ENCODE measurements around the gene FADS2.

Gene FADS2

DNA sequence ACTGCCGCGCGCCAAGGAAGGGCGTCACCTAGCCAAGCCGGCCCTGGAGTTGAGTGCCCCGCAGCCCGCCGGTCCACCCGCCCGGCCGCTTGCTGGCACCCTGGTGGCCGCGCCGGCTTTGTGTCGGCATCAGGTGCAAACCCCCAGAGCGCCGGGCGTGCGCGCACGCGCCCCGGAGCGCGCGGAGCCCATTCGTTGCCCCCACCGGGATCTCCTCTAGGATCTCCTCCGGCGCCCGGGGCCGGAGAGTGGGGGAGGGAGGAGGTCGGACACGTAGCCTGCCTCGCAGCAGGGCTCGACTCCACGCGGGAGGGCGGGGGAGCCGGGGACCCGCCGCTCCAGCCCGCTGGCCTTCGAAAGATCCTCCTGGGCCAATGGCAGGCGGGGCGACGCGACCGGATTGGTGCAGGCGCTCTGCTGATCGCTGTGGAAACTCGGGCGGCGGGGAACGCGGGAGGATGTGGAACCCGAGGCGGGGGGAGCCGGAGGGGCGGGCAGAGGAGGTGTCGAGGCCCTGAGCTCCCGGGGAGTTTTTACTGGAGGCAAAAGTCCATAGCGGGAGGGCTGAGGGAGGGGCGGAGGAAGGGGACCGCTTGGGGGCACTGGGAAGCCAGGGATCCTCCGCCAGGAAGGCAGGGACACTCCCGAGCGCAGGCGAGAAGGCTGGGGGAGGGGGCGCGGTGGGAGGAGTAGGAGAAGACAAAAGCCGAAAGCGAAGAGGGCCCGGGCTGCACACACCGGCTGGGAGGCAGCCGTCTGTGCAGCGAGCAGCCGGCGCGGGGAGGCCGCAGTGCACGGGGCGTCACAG is at the start of gene FADS2:
TSS of gene FADS2 (plus strand) at position 730 of the 808 bp plus-strand sequence. CDS start 91 bp downstream, outside the sequence.
- H3K27ac ChIP-seq: peak within 1 kb of the TSS; percentile 31
- DNase-seq (ENCODE audit: low read depth, low spot score): peak; percentile 31

DNA sequence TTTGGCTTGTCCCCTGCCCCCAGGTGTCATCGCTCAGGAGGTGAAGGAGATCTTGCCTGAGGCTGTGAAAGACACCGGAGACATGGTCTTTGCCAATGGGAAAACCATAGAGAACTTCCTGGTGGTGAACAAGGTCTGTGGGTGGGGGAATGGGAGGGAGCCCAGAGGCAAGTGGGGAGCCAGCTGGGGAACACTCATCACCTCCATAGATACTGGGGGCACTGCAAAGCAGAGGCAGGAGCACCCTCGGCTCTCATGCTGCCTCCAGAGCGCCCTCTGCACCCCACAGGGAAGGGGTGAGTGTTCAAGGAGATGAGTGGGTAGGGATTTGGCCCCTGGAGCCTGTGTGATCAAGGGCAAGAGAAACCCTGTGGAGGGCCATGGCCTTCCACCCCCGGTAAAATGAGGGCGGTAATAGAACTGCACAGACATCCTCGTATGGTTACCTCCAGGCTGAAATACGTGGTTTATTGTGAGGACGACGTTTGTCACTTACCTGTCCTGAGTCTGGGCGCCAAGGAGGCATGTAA is 49.7 kb upstream of the FADS2 start:
- DNase-seq (ENCODE audit: low read depth, low spot score): no peak
- H3K27ac ChIP-seq: no peak overlapping the region

GRCh38 chr11:61778920-61779650 is 49.0 kb upstream of the FADS2 start:
- H3K27ac ChIP-seq: no peak overlapping the region
- no peak for DNase-seq (ENCODE audit: low read depth, low spot score)

DNA sequence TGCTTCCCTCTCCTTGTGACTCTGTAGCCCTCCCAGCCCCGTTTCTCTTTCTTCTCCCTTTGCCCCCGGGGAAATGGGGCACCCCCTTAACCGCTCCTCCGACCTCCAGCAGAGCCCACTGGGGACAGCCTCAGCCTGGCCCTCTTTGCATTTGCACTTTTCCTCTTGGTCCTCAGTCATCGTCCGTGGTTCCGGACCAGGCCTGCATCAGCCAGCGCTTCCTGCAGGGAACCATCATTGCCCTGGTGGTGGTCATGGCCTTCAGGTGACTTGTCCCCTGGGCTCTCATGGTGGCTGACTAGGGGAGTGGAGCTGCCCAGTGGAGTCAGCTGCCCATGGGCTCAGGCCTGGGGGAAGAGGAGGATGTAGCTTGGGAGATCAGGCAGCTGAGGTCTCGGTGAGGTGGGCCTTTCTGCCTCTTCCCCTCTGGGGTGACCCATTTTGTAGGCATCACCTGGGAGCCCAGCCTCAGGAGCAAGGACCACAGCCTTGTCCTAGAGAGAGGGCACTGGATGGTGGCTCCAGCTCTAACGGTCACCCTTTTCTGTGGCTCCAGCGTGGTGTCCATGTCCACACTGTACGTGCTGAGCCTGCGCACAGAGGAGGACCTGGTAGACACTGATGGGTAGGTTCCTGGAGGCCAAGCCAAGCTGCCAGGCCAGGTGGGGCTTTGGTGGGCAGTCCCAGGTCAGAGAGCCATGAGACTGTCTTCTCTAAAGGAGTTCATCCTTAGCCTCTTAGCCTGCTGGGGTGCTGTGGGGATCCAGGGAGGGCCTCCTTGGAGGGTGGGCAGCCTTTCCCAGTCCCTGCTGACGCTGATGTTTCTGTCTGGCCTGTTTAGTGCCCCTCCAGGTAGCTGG is 48.2 kb upstream of the FADS2 start:
- H3K27ac ChIP-seq: no peak overlapping the region
- DNase-seq (ENCODE audit: low read depth, low spot score): no peak

DNA sequence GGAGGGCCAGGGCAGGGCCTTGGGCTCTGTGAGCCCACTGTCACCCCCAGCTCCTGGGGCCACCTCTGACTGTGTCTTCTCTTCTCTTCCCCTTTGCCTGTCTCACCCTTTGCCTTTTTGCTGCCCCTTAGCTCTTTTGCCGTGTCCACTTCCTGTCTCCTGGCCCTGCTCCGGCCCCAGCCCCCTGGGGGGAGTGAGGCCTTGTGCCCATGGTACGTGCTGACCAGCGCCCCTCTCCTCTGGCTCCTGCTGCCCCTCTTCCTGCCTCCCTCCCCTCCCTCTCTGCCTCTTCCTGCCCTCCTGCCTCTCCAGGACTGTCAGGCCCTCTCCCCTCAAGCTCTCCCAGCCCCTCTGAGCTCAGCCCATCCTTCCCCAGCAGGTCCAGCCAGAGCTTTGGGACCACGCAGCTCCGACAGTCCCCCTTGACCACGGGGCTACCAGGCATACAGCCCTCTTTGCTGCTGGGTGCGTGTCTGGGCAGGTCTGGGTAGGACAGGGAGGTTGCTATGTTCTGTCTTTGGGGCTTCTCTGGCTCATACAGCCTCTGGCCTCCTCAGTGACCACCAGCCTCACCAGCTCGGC is 47.4 kb upstream of the FADS2 start:
- no peak overlapping the region for H3K27ac ChIP-seq
- DNase-seq (ENCODE audit: low read depth, low spot score): no peak

DNA sequence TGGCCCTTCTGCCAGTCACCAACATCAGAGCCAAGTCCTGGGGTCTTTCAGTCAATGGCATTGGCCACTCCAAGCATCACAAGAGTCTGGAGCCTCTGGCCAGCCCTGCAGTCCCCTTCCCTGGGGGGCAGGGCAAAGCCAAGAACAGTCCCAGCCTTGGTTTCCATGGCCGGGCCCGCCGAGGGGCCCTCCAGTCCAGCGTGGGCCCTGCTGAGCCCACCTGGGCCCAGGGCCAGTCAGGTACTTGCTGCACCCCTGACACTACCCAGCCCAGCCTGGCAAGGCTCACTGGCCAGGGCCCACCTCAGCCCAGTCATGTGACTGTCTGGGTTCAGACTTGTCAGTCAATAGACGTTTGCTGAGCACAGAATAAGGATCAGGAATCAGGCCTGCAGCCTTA is 46.5 kb upstream of the FADS2 start:
- no peak for DNase-seq (ENCODE audit: low read depth, low spot score)
- H3K27ac ChIP-seq: no peak overlapping the region

DNA sequence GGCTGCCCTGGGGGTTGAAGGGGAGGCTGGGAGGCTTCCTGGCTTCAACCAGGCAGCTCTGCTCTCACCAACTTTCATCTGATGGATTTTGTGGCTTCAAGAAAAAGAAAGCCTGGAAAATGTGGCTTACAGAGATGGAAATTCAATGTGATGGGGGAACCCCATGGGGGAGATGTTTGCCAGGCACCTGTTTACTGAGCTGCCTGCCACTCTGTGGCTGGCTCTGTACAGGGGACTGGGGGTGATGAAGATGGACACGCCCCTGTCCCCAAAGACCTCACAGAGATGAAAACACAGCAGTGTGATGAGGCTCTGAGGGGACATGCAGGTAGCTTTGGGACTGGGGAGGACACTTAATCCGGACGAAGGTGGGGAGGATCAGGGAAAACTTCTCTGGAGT is 45.8 kb upstream of the FADS2 start:
- no peak overlapping the region for H3K27ac ChIP-seq
- no peak for DNase-seq (ENCODE audit: low read depth, low spot score)

- DNase-seq (ENCODE audit: low read depth, low spot score): no peak
- no peak overlapping the region for H3K27ac ChIP-seq
Observed at GRCh38 chr11:61782841-61783240, 45.3 kb upstream of the FADS2 start.

- no peak overlapping the region for H3K27ac ChIP-seq
- no peak for DNase-seq (ENCODE audit: low read depth, low spot score)
Observed at GRCh38 chr11:61783717-61784505, 44.2 kb upstream of the FADS2 start.

DNA sequence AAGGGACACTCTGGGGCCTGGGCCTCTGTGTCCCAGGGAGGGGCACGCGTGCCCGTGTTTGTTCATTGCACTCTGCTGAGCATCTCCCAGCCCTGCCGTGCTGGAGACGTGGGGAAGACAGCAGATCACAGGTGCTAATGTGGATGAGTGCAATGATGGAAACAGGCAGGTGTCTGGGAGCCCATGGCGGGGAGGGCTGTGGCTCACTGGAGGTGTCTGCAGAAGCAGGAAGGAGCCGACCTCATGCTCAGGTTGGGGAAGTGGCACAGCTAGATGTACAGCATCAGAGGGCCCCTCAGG is 43.6 kb upstream of the FADS2 start:
- no peak for DNase-seq (ENCODE audit: low read depth, low spot score)
- no peak overlapping the region for H3K27ac ChIP-seq

DNA sequence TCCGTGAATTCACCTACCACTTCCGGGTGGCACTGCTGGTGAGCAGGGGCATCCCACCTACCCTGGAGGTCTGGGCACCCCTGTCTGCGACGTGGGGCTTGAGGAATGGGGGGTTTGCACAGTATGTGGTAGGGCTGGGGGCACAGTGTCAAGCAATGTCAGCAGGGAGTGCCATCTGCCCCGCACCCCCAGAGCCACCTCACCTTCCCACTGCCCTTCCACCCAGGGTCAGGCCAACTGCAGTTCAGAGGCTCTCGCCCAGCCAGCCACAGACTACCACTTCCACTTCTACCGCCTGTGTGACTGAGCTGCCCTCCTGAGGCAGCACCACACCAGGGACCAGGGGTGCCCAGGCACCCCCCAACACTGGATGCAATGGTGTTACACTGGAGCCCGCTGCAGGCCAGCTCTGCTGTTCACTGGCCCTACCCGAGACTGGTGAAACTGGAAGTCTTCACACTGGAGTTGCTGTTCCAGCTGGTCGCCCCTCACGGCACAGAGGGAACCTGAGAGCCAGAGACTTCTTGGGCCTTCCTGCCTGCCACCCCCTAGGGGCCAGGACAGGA is 42.2 kb upstream of the FADS2 start:
- DNase-seq (ENCODE audit: low read depth, low spot score): no peak
- no peak overlapping the region for H3K27ac ChIP-seq

GRCh38 chr11:61787928-61788491 is 40.1 kb upstream of the FADS2 start:
- no peak for DNase-seq (ENCODE audit: low read depth, low spot score)
- no peak overlapping the region for H3K27ac ChIP-seq

- peak; percentile 48 for DNase-seq (ENCODE audit: low read depth, low spot score)
- peak overlapping the region; percentile 89 for H3K27ac ChIP-seq
Observed at GRCh38 chr11:61791737-61792309, 36.3 kb upstream of the FADS2 start.

- peak; percentile 83 for DNase-seq (ENCODE audit: low read depth, low spot score)
- H3K27ac ChIP-seq: peak within 1 kb of the TSS; percentile 89
Observed at GRCh38 chr11:61792310-61793082, 35.6 kb upstream of the FADS2 start, which contains the start of the genes FEN1 and TMEM258. Gene FEN1 (plus strand): TSS chr11:61792911. CDS start chr11:61795362, 2,451 bp downstream. Gene TMEM258 (minus strand): TSS chr11:61792599. CDS start chr11:61792558, 41 bp downstream.

DNA sequence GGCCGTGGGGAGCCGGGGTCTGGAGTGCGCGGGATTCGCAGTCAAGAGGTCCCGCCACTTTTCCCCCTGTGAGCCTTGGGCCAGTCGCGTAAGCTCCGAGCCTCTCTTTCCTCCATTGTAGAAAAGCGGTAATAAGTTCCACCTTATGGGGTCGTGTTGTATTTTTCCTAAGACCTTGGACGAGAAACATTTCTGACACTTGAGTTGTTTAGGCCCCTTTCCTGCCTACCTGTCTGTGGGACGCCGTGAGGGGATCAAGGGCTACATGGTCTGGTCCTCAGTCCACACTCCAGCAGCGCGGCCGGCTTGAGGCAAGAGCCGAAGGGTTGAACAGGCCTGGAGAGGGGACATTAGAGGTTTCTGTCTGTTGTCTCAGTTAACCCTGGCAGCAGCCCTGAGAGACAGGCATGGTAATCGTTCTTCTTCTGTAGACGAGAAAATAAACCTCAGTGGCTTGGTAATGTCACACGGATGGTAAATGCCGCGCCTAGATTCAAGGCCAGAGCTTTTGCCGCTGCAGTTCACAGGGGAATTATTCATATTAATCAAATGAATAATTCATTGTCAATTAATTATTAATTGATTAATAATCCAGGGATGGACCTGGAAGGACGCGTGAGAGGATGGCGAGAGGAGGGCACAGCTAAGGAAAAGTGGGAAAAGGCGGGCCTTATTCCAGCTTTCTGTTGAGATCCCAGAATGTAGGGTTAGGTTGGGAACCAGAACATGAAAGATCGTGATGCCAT is 34.8 kb upstream of the FADS2 start:
- DNase-seq (ENCODE audit: low read depth, low spot score): no peak
- peak overlapping the region; percentile 89 for H3K27ac ChIP-seq

DNA sequence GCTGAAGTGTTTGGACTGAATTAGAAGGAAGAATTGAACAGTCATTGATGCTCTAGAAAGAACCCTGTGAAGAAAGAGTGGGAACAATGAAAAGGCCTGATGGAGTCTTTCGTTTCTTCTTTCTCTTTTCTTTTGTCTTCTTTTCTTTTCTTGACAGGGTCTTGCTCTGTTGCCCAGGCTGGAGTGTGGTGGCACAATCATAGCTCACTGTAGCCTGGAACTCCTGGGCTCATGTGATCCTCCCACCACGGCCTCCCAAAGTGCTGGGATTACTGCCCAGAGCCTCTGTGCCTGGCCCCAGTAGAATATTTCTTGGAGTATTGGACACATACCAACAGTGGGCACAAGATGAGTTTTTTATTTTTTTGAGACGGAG is 34.3 kb upstream of the FADS2 start:
- no peak overlapping the region for H3K27ac ChIP-seq
- no peak for DNase-seq (ENCODE audit: low read depth, low spot score)

- no peak for DNase-seq (ENCODE audit: low read depth, low spot score)
- H3K27ac ChIP-seq: no peak overlapping the region
Observed at GRCh38 chr11:61794579-61794978, 33.5 kb upstream of the FADS2 start.

All from epithelial cell of prostate (primary cell).